Measurements from ENCODE around the gene EPHA10. TPM values are rescaled to one million over a fixed set of nuclear protein-coding genes. Genes with fewer than 3 reads are reported as not detected.

EPHA10 gene
- polyA plus RNA-seq, 1 donor from 2014 or later: 39.4 TPM

GRCh38 chr1:37716321-37716720 is 48.6 kb downstream of the EPHA10 start:
- TF ChIP-seq SMC3 (conservative IDR thresholded peaks at IDR 0.05; ENCODE audit: poor library complexity): no peak
- no peak for TF ChIP-seq MXI1 (conservative IDR thresholded peaks at IDR 0.05; ENCODE audit: poor library complexity, severe bottlenecking)
- no peak for TF ChIP-seq RAD21 (conservative IDR thresholded peaks at IDR 0.05)
- TF ChIP-seq EZH2 (IDR thresholded peaks at IDR 0.05; ENCODE audit: borderline replicate concordance, insufficient read depth, low read length, poor library complexity, severe bottlenecking): no peak
- no peak for TF ChIP-seq TAF1 (IDR thresholded peaks at IDR 0.05; ENCODE audit: low read depth)
- TF ChIP-seq EP300 (conservative IDR thresholded peaks at IDR 0.05; ENCODE audit: poor library complexity, severe bottlenecking): no peak
- no peak for TF ChIP-seq CTCF (IDR thresholded peaks at IDR 0.05; ENCODE audit: poor library complexity, severe bottlenecking)
- TF ChIP-seq POLR2AphosphoS5 (IDR thresholded peaks at IDR 0.05): no peak
- no peak for TF ChIP-seq REST (IDR thresholded peaks at IDR 0.05; ENCODE audit: borderline replicate concordance)
- no peak overlapping the region for H3K9ac ChIP-seq (ENCODE audit: low read length)
- H3K79me2 ChIP-seq (replicated peaks; ENCODE audit: insufficient read depth, low read length): no peaks in the 10 kb centered on the region
- H3K9me3 ChIP-seq (ENCODE audit: low read length): no peaks in the 10 kb centered on the region
- no peaks in the 10 kb centered on the region for H3K36me3 ChIP-seq (ENCODE audit: insufficient read depth, low read length)
- H3K4me2 ChIP-seq (ENCODE audit: low read length): no peak overlapping the region
- H4K20me1 ChIP-seq (ENCODE audit: insufficient read depth): no peaks in the 10 kb centered on the region
- no peaks in the 10 kb centered on the region for H3K9me2 ChIP-seq (ENCODE audit: insufficient read depth, low read length)
- H3K27ac ChIP-seq (ENCODE audit: low read length): no peak overlapping the region
- no peak overlapping the region for H2AFZ ChIP-seq (ENCODE audit: low read depth, low read length)
- H3F3A ChIP-seq (ENCODE audit: insufficient read depth, low read length, poor library complexity, severe bottlenecking): no peaks in the 10 kb centered on the region
- no peak overlapping the region for H3K4me3 ChIP-seq (ENCODE audit: low read length)
- H3K27me3 ChIP-seq (ENCODE audit: insufficient read depth, low read depth, low read length): no peaks in the 10 kb centered on the region

- Histone ChIP-seq H4K20me1 (ENCODE audit: insufficient read depth) (no peaks in the 10 kb centered on the region), H3K27me3 (ENCODE audit: insufficient read depth, low read depth, low read length) (no peaks in the 10 kb centered on the region), H3K27ac (ENCODE audit: low read length) (no peak overlapping the region), H3K79me2 (replicated peaks; ENCODE audit: insufficient read depth, low read length) (no peaks in the 10 kb centered on the region), H3K4me3 (ENCODE audit: low read length) (no peak overlapping the region), H2AFZ (ENCODE audit: low read depth, low read length) (no peak overlapping the region), H3K9ac (ENCODE audit: low read length) (no peak overlapping the region), H3K4me2 (ENCODE audit: low read length) (no peak overlapping the region), H3K36me3 (ENCODE audit: insufficient read depth, low read length) (no peaks in the 10 kb centered on the region), H3F3A (ENCODE audit: insufficient read depth, low read length, poor library complexity, severe bottlenecking) (no peaks in the 10 kb centered on the region), H3K9me3 (ENCODE audit: low read length) (no peaks in the 10 kb centered on the region), H3K9me2 (ENCODE audit: insufficient read depth, low read length) (no peaks in the 10 kb centered on the region)
- TF ChIP-seq EP300 (conservative IDR thresholded peaks at IDR 0.05; ENCODE audit: poor library complexity, severe bottlenecking) (no peak), CTCF (IDR thresholded peaks at IDR 0.05; ENCODE audit: poor library complexity, severe bottlenecking) (no peak), POLR2AphosphoS5 (IDR thresholded peaks at IDR 0.05) (no peak), TAF1 (IDR thresholded peaks at IDR 0.05; ENCODE audit: low read depth) (no peak), SMC3 (conservative IDR thresholded peaks at IDR 0.05; ENCODE audit: poor library complexity) (no peak), REST (IDR thresholded peaks at IDR 0.05; ENCODE audit: borderline replicate concordance) (no peak), EZH2 (IDR thresholded peaks at IDR 0.05; ENCODE audit: borderline replicate concordance, insufficient read depth, low read length, poor library complexity, severe bottlenecking) (no peak), RAD21 (conservative IDR thresholded peaks at IDR 0.05) (no peak)
These were observed 50.2 kb downstream of the EPHA10 start for GRCh38 chr1:37714689-37715088.
